Stomach smooth muscle (tissue), 2 donors: ENCODE data around the gene HCFC1.

Experiments
- H3K27ac ChIP-seq: one replicate; pipeline ENCODE4 v1.7.0; 2013; ENCODE audit warnings: mild to moderate bottlenecking, low read length, inconsistent platforms
- H3K27me3 ChIP-seq, 2 donors: one replicate each; pipeline ENCODE4 v1.7.0; 2013; ENCODE audit warnings: low read length in 2 of 2; ENCODE audit not compliant: insufficient read depth in 2 of 2, control insufficient read depth in 1 of 2
- H3K36me3 ChIP-seq, 2 donors: one replicate each; pipeline ENCODE4 v1.7.0; 2013; ENCODE audit warnings: low read length in 2 of 2; ENCODE audit not compliant: control insufficient read depth in 2 of 2, insufficient read depth in 2 of 2
- H3K4me1 ChIP-seq: one replicate; pipeline ENCODE4 v1.7.0; 2013; ENCODE audit warnings: low read length; ENCODE audit not compliant: control insufficient read depth, insufficient read depth
- H3K4me3 ChIP-seq, 2 donors: one replicate each; pipeline ENCODE4 v1.7.0; 2013; ENCODE audit warnings: low read length in 2 of 2
- H3K9ac ChIP-seq, 2 donors: one replicate each; pipeline ENCODE4 v1.7.0; 2013; ENCODE audit warnings: low read length in 2 of 2, mild to moderate bottlenecking in 1 of 2
- H3K9me3 ChIP-seq, 2 donors: one replicate each; pipeline ENCODE4 v1.7.0; 2013; ENCODE audit warnings: low read length in 2 of 2; ENCODE audit not compliant: control insufficient read depth in 2 of 2
- donor health status: healthy.
- donor health status: Pancreatic carcinoma.

HCFC1 gene

DNA sequence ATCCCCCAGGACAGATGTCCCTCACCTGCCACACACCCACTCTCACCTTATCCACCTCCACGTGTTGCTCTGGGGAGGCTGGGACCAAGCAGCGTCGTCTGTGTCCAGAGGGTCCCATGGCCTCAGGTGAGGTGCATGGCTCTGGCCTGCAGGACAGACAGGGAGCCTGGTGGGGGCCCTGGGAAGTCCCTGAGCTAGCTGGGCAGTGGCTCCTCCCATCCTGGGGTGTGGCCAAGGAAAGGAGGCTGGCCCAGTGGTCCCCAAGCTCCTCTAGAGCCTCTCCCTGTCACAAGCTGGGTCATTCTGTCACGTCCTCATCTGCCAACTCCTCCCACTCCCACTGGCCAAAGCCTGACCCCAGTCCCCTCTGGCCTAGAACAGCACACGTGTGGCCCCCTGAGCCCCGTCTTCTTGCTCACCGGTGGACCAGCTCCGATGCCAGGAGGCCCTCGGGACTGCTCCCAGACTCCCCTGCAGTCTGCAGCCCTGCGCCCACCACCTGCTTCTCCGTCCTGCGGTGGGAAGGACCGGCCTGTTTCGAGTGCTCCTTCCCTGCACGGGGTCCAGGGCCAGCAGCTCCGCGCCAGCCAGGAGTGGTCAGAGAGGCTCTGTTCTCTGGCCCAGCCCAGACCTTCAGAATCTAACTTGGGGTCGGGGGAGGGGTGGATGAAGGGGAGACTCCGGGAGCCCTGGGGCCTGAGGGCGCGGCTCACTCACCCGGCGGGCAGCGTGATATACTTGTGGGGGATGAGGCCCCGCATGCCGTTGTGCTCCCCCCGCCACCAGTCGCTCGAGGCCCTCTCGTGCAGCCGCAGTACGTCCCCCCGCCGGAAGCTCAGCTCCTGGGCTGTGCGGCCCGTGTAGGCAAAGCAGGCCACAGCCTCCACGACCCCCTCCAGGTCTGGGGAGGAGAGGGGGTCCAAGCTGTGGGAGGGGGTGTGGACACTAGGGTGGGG, 62.3 kb downstream of the HCFC1 start:
- Histone ChIP-seq H3K9ac (no peak overlapping the region), H3K27ac (no peak overlapping the region), H3K27me3 (peaks cover 0 to 11% of the 10 kb centered on the region in 2 donors), H3K4me3 (no peak overlapping the region), H3K9me3 (no peaks in the 10 kb centered on the region), H3K4me1 (no peaks in the 10 kb centered on the region), H3K36me3 (no peaks in the 10 kb centered on the region)

DNA sequence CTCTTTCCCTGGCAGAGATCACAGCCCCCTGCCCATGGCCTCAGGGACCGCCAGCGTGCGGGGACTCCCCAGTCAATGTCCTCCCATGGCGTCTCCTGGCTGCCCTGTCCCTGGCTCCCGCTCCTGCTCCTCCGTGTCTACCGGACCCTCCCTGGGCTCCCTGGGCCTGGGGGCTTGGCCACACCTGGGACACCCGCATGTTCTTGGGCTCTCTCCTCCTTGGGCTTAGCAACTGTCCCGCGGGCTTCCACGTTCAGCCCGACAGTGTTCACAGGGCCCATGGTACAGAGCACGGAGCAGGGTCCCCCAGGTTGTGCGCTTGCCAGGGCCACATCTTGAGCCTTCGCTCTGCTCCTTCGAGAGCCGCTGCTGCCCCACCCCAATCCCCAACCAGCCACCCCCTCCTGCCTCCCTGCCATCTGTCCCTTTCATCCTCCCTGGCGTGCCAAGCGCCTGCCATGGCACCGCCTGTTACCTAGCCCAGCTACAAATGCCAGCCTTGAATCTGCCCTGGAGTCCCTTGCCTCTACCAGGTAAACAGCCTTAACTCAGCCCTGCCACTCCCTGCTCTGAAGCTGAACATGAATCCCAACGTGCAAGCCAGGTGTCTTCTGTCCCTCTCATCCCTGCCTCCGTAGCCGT, 63.3 kb downstream of the HCFC1 start:
- Histone ChIP-seq H3K4me3 (no peak overlapping the region), H3K27me3 (peaks cover 0 to 9% of the 10 kb centered on the region in 2 donors), H3K27ac (no peak overlapping the region), H3K36me3 (no peaks in the 10 kb centered on the region), H3K9ac (no peak overlapping the region), H3K4me1 (peaks cover 1% of the 10 kb centered on the region), H3K9me3 (no peaks in the 10 kb centered on the region)

DNA sequence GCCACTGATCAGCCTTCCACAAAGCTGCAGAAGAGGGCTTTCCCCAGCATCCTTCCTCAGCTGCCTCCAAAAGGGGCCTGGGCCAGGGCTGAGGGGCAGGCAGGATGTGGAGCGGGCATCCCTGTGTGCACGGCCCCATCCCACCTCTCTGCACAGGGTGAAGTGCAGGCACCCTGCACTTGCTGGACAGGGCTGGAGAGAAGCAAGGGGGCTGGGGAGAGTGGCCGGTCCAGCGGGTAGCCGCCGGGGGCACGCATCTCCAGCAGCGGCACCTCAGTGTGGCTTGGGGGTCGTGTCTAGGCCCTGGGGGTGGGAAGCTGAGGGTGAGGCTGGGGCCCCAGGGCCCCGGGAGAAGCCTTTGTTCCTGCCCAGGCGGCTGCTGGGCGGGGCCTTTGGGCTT, 64.2 kb downstream of the HCFC1 start:
- no peak overlapping the region for H3K9ac ChIP-seq
- H3K4me1 ChIP-seq: peaks cover 5% of the 10 kb centered on the region
- no peaks in the 10 kb centered on the region for H3K36me3 ChIP-seq
- H3K27ac ChIP-seq: no peak overlapping the region
- H3K9me3 ChIP-seq: no peaks in the 10 kb centered on the region
- no peak overlapping the region for H3K4me3 ChIP-seq
- H3K27me3 ChIP-seq: peaks cover 0 to 10% of the 10 kb centered on the region in 2 donors

DNA sequence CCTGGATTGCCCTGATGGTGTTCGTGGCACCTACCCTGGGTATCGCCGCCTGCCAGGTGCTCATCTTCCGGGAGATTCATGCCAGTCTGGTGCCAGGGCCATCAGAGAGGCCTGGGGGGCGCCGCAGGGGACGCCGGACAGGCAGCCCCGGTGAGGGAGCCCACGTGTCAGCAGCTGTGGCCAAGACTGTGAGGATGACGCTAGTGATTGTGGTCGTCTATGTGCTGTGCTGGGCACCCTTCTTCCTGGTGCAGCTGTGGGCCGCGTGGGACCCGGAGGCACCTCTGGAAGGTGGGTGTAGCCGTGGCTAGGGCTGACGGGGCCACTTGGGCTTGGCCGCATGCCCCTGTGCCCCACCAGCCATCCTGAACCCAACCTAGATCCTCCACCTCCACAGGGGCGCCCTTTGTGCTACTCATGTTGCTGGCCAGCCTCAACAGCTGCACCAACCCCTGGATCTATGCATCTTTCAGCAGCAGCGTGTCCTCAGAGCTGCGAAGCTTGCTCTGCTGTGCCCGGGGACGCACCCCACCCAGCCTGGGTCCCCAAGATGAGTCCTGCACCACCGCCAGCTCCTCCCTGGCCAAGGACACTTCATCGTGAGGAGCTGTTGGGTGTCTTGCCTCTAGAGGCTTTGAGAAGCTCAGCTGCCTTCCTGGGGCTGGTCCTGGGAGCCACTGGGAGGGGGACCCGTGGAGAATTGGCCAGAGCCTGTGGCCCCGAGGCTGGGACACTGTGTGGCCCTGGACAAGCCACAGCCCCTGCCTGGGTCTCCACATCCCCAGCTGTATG, 65.3 kb downstream of the HCFC1 start:
- H3K36me3 ChIP-seq: no peaks in the 10 kb centered on the region
- peaks cover 5% of the 10 kb centered on the region for H3K4me1 ChIP-seq
- no peak overlapping the region for H3K4me3 ChIP-seq
- H3K9me3 ChIP-seq: no peaks in the 10 kb centered on the region
- no peak overlapping the region for H3K9ac ChIP-seq
- peaks cover 0 to 10% of the 10 kb centered on the region in 2 donors for H3K27me3 ChIP-seq
- H3K27ac ChIP-seq: no peak overlapping the region

DNA sequence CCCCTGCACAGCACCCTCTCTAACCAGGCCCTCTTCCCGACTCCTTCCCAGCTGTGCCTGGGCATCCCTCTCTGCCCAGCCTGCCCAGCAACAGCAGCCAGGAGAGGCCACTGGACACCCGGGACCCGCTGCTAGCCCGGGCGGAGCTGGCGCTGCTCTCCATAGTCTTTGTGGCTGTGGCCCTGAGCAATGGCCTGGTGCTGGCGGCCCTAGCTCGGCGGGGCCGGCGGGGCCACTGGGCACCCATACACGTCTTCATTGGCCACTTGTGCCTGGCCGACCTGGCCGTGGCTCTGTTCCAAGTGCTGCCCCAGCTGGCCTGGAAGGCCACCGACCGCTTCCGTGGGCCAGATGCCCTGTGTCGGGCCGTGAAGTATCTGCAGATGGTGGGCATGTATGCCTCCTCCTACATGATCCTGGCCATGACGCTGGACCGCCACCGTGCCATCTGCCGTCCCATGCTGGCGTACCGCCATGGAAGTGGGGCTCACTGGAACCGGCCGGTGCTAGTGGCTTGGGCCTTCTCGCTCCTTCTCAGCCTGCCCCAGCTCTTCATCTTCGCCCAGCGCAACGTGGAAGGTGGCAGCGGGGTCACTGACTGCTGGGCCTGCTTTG, 66.0 kb downstream of the HCFC1 start:
- no peak overlapping the region for H3K4me3 ChIP-seq
- peaks cover 9% of the 10 kb centered on the region for H3K4me1 ChIP-seq
- no peaks in the 10 kb centered on the region for H3K9me3 ChIP-seq
- H3K27me3 ChIP-seq: peaks cover 0 to 10% of the 10 kb centered on the region in 2 donors
- H3K36me3 ChIP-seq: no peaks in the 10 kb centered on the region
- H3K9ac ChIP-seq: no peak overlapping the region
- H3K27ac ChIP-seq: no peak overlapping the region

DNA sequence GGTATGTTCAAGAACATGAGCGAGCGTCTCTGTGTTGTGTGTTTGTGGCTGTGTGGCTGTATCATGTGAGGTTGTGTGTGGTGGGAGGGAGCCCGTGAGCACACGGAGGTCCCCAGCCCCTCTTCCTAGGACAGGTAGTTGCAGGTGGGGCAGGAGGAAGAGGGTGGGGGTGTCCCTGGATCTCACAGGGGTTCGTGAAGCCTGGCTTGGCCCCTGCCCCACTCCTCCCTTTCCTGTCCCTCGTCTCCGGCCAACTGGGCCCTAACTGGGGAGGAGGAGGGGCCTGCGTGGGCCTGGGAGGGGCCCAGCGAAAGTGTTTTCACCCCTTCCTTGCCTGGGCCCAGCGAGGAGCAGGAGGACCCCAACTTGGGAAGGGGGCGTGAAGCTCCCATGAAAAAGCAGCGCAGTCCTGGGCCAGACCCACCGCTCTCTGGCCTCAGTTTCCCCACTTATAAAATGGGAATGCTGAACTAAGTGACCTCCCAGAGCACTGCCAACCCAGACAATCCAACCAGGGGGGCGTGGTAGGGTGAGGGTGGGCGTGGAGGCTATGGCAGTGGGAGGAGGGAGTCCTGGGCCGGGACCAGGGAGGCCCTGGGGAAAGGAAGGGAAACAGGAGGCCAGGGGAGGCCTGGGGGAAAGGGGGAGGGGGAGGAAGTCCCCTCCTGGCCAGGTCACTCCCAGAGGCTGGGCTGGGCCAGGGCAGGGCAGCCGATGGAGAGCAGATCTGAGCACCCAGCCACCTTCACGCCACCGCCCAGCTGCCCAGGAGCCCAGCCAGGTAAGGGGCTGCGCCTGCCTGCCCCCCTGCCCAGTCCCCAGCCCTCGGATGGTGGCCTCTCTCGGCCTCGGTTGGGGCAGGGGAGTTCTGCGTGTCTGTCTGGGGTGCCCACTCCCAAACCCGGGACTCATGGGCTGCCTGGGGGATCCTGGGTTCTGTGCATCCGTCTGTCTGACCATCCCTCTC, 67.3 kb downstream of the HCFC1 start, which contains the start of gene AVPR2:
Gene AVPR2, plus strand, starts transcription at position 683 of the 967 bp plus-strand sequence. CDS start 473 bp downstream, outside the sequence.
- no peak within 1 kb of the TSS for H3K27ac ChIP-seq
- no peaks in the 10 kb centered on the region for H3K36me3 ChIP-seq
- H3K9ac ChIP-seq: no peak within 1 kb of the TSS
- H3K4me3 ChIP-seq: no peak within 1 kb of the TSS
- H3K9me3 ChIP-seq: no peaks in the 10 kb centered on the region
- H3K27me3 ChIP-seq: peaks cover 0 to 10% of the 10 kb centered on the region in 2 donors
- H3K4me1 ChIP-seq: peaks cover 10% of the 10 kb centered on the region

DNA sequence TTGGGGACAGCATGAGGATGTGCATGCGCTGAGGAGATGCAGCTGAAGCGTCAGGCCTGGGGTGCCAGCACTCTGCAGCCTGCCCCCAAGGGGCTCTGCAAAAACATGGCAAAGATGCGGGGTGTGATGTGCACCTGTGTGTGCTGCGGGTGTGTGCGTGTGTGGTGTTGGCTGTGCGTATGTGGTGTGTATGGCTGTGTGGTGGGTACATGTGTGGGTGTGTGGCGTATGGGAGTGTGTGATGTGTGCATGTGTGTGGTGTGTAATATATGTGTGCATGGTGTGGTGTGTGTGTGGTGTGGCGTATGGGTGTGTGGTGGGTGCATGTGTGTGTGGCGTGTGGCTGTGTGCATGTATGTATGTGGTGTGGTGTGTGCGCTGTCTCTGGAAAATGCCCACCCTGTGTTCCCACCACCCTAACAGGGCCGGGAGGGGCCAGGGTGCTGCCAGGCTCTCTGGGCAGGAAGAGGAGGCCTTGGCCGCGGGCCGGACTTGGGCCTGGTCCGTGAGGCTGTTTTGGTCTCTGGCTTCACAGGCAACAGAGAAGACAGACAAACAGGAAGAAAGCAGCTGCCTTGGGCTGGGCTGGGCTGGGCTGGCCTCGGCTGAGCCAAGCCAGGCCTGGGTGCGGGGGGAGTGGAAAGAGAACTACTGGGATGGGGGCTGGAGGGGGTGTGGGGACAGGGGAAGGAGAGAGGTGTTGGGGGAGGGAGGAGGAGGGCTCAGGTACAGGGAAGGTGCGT, 68.2 kb downstream of the HCFC1 start:
- Histone ChIP-seq H3K27me3 (peaks cover 0 to 4% of the 10 kb centered on the region in 2 donors), H3K9me3 (no peaks in the 10 kb centered on the region), H3K4me1 (peaks cover 10% of the 10 kb centered on the region), H3K27ac (no peak overlapping the region), H3K9ac (no peak overlapping the region), H3K36me3 (no peaks in the 10 kb centered on the region), H3K4me3 (no peak overlapping the region)

DNA sequence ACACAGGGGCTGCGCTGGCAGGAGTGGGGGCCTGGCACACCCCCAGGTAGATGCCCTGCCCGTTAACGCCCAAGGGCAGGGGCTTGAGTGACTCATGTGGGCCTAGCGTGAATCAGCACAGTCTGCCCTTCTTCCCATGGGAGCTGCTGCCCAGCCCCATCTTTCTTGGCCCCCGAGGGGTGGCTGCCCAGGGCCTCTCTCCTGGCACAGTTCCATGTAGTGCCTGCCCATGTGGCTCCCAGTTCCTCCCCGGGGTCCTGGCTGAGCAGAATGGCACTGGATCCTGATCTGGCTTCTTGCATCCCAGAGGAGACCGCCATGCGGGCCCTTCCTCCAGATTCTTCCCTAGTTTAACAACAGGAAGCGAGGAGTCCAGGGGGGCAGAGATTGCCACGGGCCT, 69.2 kb downstream of the HCFC1 start:
- no peak overlapping the region for H3K4me3 ChIP-seq
- peaks cover 10% of the 10 kb centered on the region for H3K4me1 ChIP-seq
- H3K27me3 ChIP-seq: peaks cover 0 to 4% of the 10 kb centered on the region in 2 donors
- no peaks in the 10 kb centered on the region for H3K9me3 ChIP-seq
- H3K36me3 ChIP-seq: no peaks in the 10 kb centered on the region
- H3K9ac ChIP-seq: no peak overlapping the region
- no peak overlapping the region for H3K27ac ChIP-seq

DNA sequence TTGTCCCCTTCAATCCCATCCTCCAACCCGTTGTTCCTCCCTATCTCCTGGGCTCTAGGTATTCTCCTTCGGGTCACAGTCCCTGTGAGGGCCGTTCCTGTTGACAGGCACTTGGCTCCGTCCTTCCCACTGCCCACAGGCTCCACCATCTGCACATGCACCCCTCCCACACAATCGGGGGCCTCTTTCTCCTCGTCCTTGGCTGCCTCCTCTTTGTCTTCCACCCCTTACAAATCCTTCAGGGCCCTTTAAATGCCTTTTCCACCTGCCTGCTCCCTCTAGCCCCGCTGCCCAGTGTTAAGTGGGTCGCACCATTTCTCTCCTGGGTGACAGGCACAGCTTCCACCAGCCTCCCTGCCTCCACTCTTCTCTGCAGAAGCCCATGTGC, 69.9 kb downstream of the HCFC1 start:
- no peak overlapping the region for H3K9ac ChIP-seq
- H3K9me3 ChIP-seq: no peaks in the 10 kb centered on the region
- no peak overlapping the region for H3K27ac ChIP-seq
- H3K27me3 ChIP-seq: peaks cover 0 to 4% of the 10 kb centered on the region in 2 donors
- no peaks in the 10 kb centered on the region for H3K36me3 ChIP-seq
- no peak overlapping the region for H3K4me3 ChIP-seq
- H3K4me1 ChIP-seq: peaks cover 10% of the 10 kb centered on the region
